Gastrocnemius medialis (tissue), 4 donors: ENCODE data around the gene RPL6.

Experiments used
- POLR2A ChIP-seq, 2 donors: fragments of 450-650 bp; IDR thresholded peaks; one replicate each; pipeline ENCODE4 v1.6.1; 2017; ENCODE audit warnings: antibody characterized with exemption in 2 of 2, mild to moderate bottlenecking in 2 of 2, moderate library complexity in 2 of 2
- TF ChIP-seq, protein P1 (sequence below), 5 experiments: fragments of 450-650 bp in 3 of 5; fragments of 200-600 bp in 2 of 5; sonication (generic) in 2 of 5; IDR thresholded peaks in 4 of 5; conservative IDR thresholded peaks in 1 of 5; 1 replicate in 4 of 5; 2 replicates in 1 of 5; pipeline ENCODE4 v1.5.1; 2016 to 2019; ENCODE audit warnings: antibody characterized with exemption in 5 of 5, mild to moderate bottlenecking in 3 of 5, moderate library complexity in 3 of 5

DNA sequence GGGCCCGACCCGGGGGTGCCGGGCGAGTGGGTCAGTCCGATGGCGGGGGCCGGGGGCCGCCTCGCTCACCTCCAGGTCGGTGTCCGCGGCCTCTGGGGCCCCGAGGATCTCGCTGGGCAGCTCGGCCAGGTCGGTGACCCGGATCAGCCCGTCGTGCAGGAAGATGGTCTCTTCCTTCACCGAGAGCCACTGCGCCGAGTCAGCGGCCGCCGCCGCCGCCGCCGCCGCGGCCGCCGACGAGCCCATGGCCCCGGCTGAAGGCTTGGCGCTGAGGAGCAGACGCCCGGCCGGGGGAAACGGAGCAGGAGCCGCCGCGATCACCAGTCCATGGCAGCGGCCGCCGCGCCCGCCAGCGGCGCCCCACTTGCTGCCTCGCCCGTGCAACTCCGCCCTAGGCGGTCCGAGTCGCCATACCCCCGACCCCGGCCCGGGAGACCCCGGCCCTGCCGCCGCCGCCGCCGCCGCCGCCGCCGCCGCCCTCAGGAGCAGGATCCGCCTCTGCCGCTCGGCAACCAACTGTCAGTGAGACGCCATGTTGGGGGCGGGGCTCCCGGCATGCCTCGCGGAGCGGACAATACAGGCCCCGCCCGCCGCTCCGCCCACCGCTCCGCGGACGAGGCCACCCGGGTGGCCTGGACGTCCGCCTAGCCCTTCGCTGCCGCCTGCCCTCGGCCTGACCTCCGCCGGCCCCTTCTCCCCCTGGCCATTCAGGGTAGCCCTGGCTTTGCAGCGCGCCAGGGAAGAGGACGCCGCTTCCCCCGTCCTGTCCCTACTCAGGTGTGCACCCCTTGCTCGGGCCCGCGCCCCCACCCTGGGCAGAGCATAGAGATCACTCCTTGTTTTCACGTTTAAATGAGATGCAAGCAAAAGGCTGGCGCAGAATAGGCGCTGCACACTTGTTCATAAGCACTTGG, 27.3 kb downstream of the RPL6 start, which contains the start of gene HECTD4:
- TF ChIP-seq, protein P1, sequence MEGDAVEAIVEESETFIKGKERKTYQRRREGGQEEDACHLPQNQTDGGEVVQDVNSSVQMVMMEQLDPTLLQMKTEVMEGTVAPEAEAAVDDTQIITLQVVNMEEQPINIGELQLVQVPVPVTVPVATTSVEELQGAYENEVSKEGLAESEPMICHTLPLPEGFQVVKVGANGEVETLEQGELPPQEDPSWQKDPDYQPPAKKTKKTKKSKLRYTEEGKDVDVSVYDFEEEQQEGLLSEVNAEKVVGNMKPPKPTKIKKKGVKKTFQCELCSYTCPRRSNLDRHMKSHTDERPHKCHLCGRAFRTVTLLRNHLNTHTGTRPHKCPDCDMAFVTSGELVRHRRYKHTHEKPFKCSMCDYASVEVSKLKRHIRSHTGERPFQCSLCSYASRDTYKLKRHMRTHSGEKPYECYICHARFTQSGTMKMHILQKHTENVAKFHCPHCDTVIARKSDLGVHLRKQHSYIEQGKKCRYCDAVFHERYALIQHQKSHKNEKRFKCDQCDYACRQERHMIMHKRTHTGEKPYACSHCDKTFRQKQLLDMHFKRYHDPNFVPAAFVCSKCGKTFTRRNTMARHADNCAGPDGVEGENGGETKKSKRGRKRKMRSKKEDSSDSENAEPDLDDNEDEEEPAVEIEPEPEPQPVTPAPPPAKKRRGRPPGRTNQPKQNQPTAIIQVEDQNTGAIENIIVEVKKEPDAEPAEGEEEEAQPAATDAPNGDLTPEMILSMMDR (IDR thresholded peaks at IDR 0.05 in 4 of 5, conservative IDR thresholded peaks at IDR 0.05 in 1 of 5), result no peak
- TF ChIP-seq POLR2A (IDR thresholded peaks at IDR 0.05), result peak; percentile 81 to 90
